WTC11 (cell line): ENCODE results near the gene CSTPP1. TPM values are rescaled to one million over a fixed set of nuclear protein-coding genes. Genes with fewer than 3 reads are reported as not detected.

Experiments
- ATAC-seq: fragments of 200-7000 bp; cut with Tn5 transposase; 2 replicates; pipeline ENCODE4 v1.10.0; 2021; ENCODE audit warnings: mild to moderate bottlenecking, moderate library complexity
- CTCF ChIA-PET: fragments of 300-600 bp; sonication (Branson Sonifier 250); formaldehyde crosslinking; loops from one replicate; lab custom pipeline; 2021; ENCODE audit warnings: antibody characterized with exemption; lab: Charles Lee
- POLR2A ChIA-PET: fragments of 350-600 bp; sonication (Branson Sonifier 250); formaldehyde crosslinking; loops from one replicate; lab custom pipeline; 2021; ENCODE audit warnings: antibody characterized with exemption; lab: Charles Lee
- DNase-seq: peaks from one replicate; pipeline ENCODE4 v3.0.0; 2021; ENCODE audit warnings: low spot score
- H3K27ac Mint-ChIP-seq: 2 replicates; pipeline ENCODE4 v1.8.0; 2021; ENCODE audit warnings: mixed read lengths
- H3K27me3 Mint-ChIP-seq: 2 replicates; pipeline ENCODE4 v1.8.0; 2021; ENCODE audit warnings: low read depth, mild to moderate bottlenecking, moderate library complexity, mixed read lengths
- H3K36me3 Mint-ChIP-seq: 2 replicates; pipeline ENCODE4 v1.8.0; 2021; ENCODE audit warnings: mixed read lengths
- H3K4me1 Mint-ChIP-seq: 2 replicates; pipeline ENCODE4 v1.8.0; 2022; ENCODE audit warnings: mixed read lengths
- H3K4me3 Mint-ChIP-seq: 2 replicates; pipeline ENCODE4 v1.8.0; 2021; ENCODE audit warnings: mild to moderate bottlenecking, moderate library complexity, mixed read lengths
- H3K9me3 Mint-ChIP-seq: 2 replicates; pipeline ENCODE4 v1.8.0; 2021; ENCODE audit warnings: mixed read lengths
- FOXK1 ChIP-seq: sonication (generic); formaldehyde crosslinking; IDR thresholded peaks from 2 replicates; pipeline ENCODE4 v1.8.0; 2022; ENCODE audit warnings: mild to moderate bottlenecking, moderate library complexity, missing genetic modification reagents
- JAZF1 ChIP-seq: fragments of 250-450 bp; sonication (Bioruptor Pico); IDR thresholded peaks from 2 replicates; pipeline ENCODE4 v1.9.0; 2021; ENCODE audit warnings: moderate library complexity, mild to moderate bottlenecking, inconsistent platforms
- NR1H2 ChIP-seq: sonication (generic); formaldehyde crosslinking; IDR thresholded peaks from 2 replicates; pipeline ENCODE4 v1.9.0; 2021; ENCODE audit warnings: mild to moderate bottlenecking, moderate library complexity, missing genetic modification reagents
- SMAD4 ChIP-seq: sonication (generic); formaldehyde crosslinking; IDR thresholded peaks from 2 replicates; pipeline ENCODE4 v1.8.0; 2022; ENCODE audit warnings: mild to moderate bottlenecking, missing genetic modification reagents
- SOX15 ChIP-seq: fragments of 250-450 bp; sonication (Bioruptor Pico); IDR thresholded peaks from 2 replicates; pipeline ENCODE4 v1.9.0; 2021; ENCODE audit warnings: mild to moderate bottlenecking
- ZNF121 ChIP-seq: sonication (generic); formaldehyde crosslinking; IDR thresholded peaks from 2 replicates; pipeline ENCODE4 v1.8.0; 2023; ENCODE audit warnings: missing genetic modification reagents
- total RNA-seq: library from RNA; stranded (reverse); gene quantifications from 3 replicates; pipeline ENCODE4 v1.2.3, GENCODE V29; 2021
- TF ChIP-seq, protein P1 (sequence below): sonication (generic); formaldehyde crosslinking; IDR thresholded peaks from 2 replicates; pipeline ENCODE4 v1.8.0; 2022; ENCODE audit warnings: missing genetic modification reagents
- TF ChIP-seq, protein P2 (sequence below): sonication (generic); formaldehyde crosslinking; IDR thresholded peaks from 2 replicates; pipeline ENCODE4 v1.8.1; 2023; ENCODE audit warnings: mild to moderate bottlenecking, missing genetic modification reagents, moderate library complexity
- TF ChIP-seq, protein P3 (sequence below): sonication (generic); formaldehyde crosslinking; IDR thresholded peaks from 2 replicates; pipeline ENCODE4 v1.8.1; 2022; ENCODE audit warnings: low read depth, missing genetic modification reagents, borderline replicate concordance
- TF ChIP-seq, protein P4 (sequence below): fragments of 250-450 bp; sonication (Bioruptor Pico); IDR thresholded peaks from 2 replicates; pipeline ENCODE4 v1.9.0; 2021; ENCODE audit warnings: mild to moderate bottlenecking, borderline replicate concordance
- TF ChIP-seq, protein P5 (sequence below): sonication (generic); formaldehyde crosslinking; IDR thresholded peaks from 2 replicates; pipeline ENCODE4 v1.8.1; 2022; ENCODE audit warnings: mild to moderate bottlenecking, missing genetic modification reagents, moderate library complexity, borderline replicate concordance
- TF ChIP-seq, protein P6 (sequence below): sonication (generic); formaldehyde crosslinking; IDR thresholded peaks from 2 replicates; pipeline ENCODE4 v1.8.1; 2022; ENCODE audit warnings: low read depth, mild to moderate bottlenecking, moderate library complexity, missing genetic modification reagents, borderline replicate concordance
- TF ChIP-seq, protein P7 (sequence below): sonication (generic); formaldehyde crosslinking; IDR thresholded peaks from 2 replicates; pipeline ENCODE4 v1.8.0; 2022; ENCODE audit warnings: mild to moderate bottlenecking, missing genetic modification reagents

CSTPP1 gene
- total RNA-seq, 1 experiment from 2014 or later, result 23.6 TPM

DNA sequence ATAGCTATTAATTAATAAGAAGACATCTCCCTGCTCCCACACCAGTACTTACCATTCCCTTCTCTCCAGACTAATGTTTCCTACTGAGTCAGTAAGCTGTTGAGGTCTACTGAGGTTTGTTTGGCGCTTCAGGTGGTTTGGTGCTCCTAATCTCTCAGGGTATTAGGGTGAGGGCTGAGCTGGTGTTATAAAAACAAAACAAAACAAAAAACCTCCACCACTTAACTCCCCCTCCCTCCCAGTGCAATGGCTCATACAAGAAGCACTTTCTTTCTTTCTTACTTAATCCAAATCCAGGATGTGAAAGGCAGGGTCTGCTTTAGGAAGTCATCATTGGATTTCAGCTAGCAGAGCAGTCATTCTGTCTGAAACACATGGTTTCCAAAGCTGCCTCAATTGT, 15.3 kb downstream of the CSTPP1 start (continued):
- TF ChIP-seq, protein P1, sequence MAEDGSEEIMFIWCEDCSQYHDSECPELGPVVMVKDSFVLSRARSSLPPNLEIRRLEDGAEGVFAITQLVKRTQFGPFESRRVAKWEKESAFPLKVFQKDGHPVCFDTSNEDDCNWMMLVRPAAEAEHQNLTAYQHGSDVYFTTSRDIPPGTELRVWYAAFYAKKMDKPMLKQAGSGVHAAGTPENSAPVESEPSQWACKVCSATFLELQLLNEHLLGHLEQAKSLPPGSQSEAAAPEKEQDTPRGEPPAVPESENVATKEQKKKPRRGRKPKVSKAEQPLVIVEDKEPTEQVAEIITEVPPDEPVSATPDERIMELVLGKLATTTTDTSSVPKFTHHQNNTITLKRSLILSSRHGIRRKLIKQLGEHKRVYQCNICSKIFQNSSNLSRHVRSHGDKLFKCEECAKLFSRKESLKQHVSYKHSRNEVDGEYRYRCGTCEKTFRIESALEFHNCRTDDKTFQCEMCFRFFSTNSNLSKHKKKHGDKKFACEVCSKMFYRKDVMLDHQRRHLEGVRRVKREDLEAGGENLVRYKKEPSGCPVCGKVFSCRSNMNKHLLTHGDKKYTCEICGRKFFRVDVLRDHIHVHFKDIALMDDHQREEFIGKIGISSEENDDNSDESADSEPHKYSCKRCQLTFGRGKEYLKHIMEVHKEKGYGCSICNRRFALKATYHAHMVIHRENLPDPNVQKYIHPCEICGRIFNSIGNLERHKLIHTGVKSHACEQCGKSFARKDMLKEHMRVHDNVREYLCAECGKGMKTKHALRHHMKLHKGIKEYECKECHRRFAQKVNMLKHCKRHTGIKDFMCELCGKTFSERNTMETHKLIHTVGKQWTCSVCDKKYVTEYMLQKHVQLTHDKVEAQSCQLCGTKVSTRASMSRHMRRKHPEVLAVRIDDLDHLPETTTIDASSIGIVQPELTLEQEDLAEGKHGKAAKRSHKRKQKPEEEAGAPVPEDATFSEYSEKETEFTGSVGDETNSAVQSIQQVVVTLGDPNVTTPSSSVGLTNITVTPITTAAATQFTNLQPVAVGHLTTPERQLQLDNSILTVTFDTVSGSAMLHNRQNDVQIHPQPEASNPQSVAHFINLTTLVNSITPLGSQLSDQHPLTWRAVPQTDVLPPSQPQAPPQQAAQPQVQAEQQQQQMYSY (CRISPR knock-in tag), result no peak
- TF ChIP-seq JAZF1 (no peak), FOXK1 (CRISPR knock-in tag) (no peak), NR1H2 (CRISPR knock-in tag) (no peak)
- TF ChIP-seq, protein P2, sequence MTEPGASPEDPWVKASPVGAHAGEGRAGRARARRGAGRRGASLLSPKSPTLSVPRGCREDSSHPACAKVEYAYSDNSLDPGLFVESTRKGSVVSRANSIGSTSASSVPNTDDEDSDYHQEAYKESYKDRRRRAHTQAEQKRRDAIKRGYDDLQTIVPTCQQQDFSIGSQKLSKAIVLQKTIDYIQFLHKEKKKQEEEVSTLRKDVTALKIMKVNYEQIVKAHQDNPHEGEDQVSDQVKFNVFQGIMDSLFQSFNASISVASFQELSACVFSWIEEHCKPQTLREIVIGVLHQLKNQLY (CRISPR knock-in tag), result no peak

DNA sequence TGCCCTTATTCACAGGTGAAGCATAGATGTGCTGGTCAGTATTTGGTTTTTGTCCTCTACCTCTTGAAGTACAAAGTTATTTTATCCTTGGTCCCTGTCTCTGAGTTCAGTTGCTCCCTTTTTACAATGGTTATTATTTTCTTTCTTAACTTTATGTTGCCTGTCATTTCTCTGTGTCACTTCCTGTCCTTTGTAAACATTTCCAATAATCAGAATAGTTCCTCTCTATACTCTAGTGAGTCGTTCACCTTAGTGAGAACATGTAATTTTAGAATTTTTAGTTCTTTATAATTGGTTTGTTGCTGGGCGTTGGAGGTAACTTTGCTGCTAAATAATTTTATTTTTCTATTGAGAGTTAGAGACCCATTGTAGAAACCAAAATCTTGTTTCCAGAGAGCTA, 16.0 kb downstream of the CSTPP1 start:
- H3K27me3 Mint-ChIP-seq, result no peaks in the 10 kb centered on the region
- no peaks in the 10 kb centered on the region for H3K4me1 Mint-ChIP-seq
- DNase-seq (no peak), ATAC-seq (no peak)
- POLR2A ChIA-PET, result no interaction called here
- CTCF ChIA-PET, result interaction anchor here (2.6 kb wide), 1 partner anchor 200 kb away, joined by 10 read pairs; no protein-coding TSS in a partner anchor
- H3K4me3 Mint-ChIP-seq, result no peak overlapping the region
- no peaks in the 10 kb centered on the region for H3K9me3 Mint-ChIP-seq
- TF ChIP-seq FOXK1 (CRISPR knock-in tag), result no peak
- TF ChIP-seq, protein P3, sequence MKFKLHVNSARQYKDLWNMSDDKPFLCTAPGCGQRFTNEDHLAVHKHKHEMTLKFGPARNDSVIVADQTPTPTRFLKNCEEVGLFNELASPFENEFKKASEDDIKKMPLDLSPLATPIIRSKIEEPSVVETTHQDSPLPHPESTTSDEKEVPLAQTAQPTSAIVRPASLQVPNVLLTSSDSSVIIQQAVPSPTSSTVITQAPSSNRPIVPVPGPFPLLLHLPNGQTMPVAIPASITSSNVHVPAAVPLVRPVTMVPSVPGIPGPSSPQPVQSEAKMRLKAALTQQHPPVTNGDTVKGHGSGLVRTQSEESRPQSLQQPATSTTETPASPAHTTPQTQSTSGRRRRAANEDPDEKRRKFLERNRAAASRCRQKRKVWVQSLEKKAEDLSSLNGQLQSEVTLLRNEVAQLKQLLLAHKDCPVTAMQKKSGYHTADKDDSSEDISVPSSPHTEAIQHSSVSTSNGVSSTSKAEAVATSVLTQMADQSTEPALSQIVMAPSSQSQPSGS (CRISPR knock-in tag), result no peak
- TF ChIP-seq, protein P2 (CRISPR knock-in tag), result no peak
- TF ChIP-seq, protein P4, sequence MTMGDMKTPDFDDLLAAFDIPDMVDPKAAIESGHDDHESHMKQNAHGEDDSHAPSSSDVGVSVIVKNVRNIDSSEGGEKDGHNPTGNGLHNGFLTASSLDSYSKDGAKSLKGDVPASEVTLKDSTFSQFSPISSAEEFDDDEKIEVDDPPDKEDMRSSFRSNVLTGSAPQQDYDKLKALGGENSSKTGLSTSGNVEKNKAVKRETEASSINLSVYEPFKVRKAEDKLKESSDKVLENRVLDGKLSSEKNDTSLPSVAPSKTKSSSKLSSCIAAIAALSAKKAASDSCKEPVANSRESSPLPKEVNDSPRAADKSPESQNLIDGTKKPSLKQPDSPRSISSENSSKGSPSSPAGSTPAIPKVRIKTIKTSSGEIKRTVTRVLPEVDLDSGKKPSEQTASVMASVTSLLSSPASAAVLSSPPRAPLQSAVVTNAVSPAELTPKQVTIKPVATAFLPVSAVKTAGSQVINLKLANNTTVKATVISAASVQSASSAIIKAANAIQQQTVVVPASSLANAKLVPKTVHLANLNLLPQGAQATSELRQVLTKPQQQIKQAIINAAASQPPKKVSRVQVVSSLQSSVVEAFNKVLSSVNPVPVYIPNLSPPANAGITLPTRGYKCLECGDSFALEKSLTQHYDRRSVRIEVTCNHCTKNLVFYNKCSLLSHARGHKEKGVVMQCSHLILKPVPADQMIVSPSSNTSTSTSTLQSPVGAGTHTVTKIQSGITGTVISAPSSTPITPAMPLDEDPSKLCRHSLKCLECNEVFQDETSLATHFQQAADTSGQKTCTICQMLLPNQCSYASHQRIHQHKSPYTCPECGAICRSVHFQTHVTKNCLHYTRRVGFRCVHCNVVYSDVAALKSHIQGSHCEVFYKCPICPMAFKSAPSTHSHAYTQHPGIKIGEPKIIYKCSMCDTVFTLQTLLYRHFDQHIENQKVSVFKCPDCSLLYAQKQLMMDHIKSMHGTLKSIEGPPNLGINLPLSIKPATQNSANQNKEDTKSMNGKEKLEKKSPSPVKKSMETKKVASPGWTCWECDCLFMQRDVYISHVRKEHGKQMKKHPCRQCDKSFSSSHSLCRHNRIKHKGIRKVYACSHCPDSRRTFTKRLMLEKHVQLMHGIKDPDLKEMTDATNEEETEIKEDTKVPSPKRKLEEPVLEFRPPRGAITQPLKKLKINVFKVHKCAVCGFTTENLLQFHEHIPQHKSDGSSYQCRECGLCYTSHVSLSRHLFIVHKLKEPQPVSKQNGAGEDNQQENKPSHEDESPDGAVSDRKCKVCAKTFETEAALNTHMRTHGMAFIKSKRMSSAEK (CRISPR knock-in tag), result no peak
- H3K27ac Mint-ChIP-seq, result peak overlapping the region; percentile 34; the same call in 1 of the 2 replicates
- H3K36me3 Mint-ChIP-seq, result no peaks in the 10 kb centered on the region

DNA sequence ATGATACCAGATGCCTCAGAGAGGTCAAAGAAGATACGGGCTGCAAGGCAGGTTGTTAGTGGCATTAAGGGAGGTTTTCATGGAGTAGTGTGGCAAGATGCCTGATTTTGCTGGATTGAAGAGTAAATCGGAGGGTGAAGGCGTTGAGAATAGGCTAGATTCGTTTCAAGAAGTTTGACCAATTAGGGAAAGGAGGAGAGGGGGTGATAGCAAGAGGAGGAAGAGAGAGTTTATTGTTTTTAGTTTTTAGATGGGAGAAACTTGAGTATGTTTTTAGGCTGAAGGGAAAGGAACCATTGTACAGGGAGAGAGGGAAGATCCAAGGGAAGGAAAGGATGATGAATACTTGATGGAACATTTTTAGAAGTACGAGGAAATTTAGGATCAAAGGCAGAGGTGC, 16.5 kb downstream of the CSTPP1 start:
- no peak for DNase-seq

More for the DNA sequence above, 16.5 kb downstream of the CSTPP1 start:
- Mint-ChIP-seq H3K9me3 (no peaks in the 10 kb centered on the region), H3K4me3 (no peak overlapping the region), H3K4me1 (no peaks in the 10 kb centered on the region), H3K36me3 (no peaks in the 10 kb centered on the region), H3K27me3 (no peaks in the 10 kb centered on the region), H3K27ac (peak overlapping the region; percentile 34; the same call in 1 of the 2 replicates)
- ATAC-seq, result no peak
- ChIA-PET POLR2A (no interaction called here), CTCF (interaction anchor here (1.8 kb wide), 1 partner anchor 200 kb away, joined by 7 read pairs; no protein-coding TSS in a partner anchor)
- TF ChIP-seq SMAD4 (no peak), ZNF121 (CRISPR knock-in tag) (no peak), SOX15 (CRISPR knock-in tag) (no peak)
- TF ChIP-seq, protein P5, sequence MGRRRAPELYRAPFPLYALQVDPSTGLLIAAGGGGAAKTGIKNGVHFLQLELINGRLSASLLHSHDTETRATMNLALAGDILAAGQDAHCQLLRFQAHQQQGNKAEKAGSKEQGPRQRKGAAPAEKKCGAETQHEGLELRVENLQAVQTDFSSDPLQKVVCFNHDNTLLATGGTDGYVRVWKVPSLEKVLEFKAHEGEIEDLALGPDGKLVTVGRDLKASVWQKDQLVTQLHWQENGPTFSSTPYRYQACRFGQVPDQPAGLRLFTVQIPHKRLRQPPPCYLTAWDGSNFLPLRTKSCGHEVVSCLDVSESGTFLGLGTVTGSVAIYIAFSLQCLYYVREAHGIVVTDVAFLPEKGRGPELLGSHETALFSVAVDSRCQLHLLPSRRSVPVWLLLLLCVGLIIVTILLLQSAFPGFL (CRISPR knock-in tag), result no peak
- TF ChIP-seq, protein P6, sequence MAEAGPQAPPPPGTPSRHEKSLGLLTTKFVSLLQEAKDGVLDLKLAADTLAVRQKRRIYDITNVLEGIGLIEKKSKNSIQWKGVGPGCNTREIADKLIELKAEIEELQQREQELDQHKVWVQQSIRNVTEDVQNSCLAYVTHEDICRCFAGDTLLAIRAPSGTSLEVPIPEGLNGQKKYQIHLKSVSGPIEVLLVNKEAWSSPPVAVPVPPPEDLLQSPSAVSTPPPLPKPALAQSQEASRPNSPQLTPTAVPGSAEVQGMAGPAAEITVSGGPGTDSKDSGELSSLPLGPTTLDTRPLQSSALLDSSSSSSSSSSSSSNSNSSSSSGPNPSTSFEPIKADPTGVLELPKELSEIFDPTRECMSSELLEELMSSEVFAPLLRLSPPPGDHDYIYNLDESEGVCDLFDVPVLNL, result no peak
- TF ChIP-seq, protein P7, sequence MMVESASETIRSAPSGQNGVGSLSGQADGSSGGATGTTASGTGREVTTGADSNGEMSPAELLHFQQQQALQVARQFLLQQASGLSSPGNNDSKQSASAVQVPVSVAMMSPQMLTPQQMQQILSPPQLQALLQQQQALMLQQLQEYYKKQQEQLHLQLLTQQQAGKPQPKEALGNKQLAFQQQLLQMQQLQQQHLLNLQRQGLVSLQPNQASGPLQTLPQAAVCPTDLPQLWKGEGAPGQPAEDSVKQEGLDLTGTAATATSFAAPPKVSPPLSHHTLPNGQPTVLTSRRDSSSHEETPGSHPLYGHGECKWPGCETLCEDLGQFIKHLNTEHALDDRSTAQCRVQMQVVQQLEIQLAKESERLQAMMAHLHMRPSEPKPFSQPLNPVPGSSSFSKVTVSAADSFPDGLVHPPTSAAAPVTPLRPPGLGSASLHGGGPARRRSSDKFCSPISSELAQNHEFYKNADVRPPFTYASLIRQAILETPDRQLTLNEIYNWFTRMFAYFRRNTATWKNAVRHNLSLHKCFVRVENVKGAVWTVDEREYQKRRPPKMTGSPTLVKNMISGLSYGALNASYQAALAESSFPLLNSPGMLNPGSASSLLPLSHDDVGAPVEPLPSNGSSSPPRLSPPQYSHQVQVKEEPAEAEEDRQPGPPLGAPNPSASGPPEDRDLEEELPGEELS (CRISPR knock-in tag), result no peak
